NCI-H446 (cell line): Measurements from ENCODE around the gene SCTR.

ENCODE experiments used
- DNase-seq, 2 experiments: peaks; one replicate each; lab custom pipeline; 2025; lab: John Stamatoyannopoulos, UW

Gene SCTR

DNA sequence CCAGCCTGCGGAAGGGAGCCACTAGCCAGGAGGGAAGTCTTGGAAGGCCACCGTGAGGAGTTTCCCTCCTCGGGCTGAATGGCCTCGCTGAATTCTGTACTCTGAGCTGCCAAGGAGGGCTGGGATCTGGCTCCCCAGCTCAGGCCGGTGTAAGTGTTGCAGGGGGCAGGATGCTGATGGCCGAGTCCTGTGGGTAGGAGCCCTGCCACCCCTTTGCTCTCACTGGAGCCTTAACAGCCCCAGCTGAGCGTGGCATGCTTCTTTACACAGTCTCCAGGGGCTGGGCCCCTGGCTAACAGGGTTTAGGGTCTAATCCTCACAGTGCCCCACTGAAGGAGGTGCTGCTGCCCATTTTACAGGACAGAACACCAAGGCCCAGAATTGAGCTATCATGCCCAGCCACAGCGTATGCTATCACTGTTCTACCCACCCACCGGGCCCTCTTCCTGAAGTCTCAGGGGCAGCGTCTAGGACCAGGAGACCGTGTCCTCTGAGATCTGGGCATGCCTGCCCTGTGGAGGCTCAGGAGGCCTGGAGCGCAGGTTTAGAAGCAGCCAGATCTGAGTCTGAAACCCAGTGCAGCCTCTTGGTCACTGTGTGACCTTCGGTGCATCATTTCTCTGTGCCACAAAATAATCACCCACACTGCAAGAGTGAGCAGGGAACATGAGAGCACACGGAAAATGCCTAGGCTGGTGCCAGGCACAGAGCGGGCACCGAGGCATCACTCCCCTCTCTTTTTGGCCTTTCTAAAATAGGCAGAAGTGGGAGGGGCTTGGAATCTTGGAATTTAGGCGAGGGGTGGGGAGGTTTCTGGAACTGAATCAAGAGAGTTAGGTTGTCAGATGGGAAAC is 49.7 kb downstream of the SCTR start:
- no peak for DNase-seq

DNA sequence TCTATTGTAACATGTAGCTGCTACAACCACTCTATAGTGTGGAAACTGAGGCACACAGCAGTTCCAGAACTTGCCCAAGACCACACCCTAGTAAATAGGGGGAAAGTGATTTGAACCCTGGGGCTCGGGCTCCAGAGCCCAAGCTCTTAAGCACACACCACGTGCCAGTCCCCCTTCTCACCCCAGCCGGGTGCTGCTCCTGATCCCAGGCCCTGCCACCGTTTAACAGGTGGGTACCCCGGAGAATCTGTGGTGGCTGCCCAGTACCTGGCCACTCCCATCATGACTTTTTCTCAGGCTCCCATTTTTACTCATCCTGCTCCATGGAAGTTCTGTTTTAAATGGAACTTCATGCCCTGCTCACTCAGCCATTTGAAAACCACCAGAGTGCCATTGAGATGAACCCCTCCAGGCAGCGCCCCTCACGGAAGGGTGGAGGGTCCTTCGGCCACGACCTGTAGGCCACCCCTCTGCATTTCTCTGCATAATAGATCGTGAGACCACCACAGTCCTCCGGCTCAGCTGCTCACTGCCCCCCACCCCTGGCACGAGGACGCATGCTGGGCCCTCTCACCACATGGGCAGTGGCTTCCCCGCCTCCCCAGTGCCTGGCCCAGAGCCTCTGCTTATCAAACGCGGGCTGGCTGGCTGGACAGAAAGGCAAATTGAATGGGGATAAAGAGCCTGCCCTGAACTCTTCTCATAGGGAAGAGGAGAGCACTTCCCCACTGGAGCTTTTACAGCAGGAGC is 50.5 kb downstream of the SCTR start:
- DNase-seq: no peak

GRCh38 chr2:119472749-119473148 is 51.5 kb downstream of the SCTR start:
- DNase-seq: no peak

- DNase-seq: no peak
Observed at GRCh38 chr2:119469661-119470297, 54.5 kb downstream of the SCTR start.

- no peak for DNase-seq
Observed at GRCh38 chr2:119469131-119469530, 55.2 kb downstream of the SCTR start.

GRCh38 chr2:119468154-119468955 is 55.9 kb downstream of the SCTR start:
- DNase-seq: no peak

DNA sequence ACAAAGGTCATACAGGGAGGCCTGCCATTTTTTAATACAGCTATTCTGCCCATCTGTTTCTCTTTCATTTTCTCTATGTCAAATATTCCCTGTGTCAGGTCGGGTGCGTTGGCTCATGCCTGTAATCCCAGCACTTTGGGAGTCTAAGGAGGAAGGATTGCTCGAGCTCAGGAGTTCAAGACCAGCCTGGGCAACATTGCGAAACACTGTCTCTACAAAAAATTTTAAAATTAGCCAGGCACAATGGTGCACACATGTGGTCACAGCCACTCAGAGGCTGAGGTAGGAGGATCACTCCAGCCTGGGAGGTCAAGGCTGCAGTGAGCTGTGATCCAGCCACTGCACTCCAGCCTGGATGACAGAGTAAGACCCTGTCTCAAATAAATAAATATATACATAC is 57.9 kb downstream of the SCTR start:
- DNase-seq: no peak

DNA sequence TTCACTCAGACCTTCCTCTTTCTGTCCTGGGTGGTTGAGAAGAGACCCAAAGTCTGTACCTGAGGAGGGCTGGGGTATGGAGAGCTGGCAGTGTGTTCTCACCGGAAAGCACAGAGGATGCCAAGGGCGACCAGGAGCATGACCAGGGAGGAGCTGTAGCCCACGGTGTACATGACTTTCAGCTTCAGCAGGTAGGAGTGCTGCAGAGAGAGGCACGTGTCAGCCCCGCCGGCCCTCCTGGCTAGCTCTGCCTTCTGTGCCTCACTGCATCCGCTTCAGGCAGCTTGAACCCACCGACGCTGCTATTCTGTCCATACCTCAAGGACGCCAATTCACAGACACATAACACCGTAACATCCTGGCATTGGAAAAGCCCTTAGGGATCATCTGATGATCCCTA is 58.6 kb downstream of the SCTR start:
- no peak for DNase-seq

DNA sequence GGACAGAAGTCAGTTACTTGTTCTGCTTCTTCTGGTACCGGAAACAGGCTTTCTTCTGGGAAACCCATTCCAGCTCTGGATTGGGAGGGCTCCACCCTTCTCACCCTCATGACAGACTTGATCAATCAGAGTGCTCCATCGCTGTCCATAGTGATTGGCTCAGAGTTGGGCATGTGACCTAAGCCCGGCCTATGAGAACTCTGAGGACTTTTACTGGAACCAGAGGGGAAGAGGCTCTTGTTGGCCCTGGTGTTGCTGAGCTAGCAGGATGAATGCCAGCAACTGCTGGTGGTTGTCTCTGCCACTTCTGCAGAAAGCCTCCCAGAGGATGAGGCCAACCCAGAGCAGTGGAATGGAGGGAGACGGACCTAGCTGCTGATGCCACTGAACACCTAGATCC is 59.3 kb downstream of the SCTR start:
- peak in 1 of 2 experiments; percentile 8 for DNase-seq

DNA sequence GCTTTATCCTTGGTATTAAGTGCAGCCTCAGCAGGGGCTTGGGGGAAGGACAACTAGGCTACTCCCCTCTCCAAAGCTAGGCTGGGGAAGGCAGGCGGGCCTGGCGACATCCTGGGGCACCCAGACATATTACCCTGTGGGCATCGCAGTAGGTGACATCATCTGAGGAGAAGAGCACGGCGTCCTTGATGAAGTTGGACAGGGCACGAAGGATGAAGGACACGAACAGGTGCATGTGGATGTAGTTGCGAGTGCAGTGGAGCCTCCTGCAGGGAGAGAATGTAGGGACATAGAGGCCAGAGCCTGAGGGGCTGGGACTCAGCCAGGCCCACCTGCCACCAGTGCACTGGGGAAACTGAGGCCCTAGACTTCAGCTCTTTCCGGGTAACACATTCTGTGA is 60.3 kb downstream of the SCTR start:
- no peak for DNase-seq

- DNase-seq: no peak
Observed at GRCh38 chr2:119463136-119463535, 61.1 kb downstream of the SCTR start.

DNA sequence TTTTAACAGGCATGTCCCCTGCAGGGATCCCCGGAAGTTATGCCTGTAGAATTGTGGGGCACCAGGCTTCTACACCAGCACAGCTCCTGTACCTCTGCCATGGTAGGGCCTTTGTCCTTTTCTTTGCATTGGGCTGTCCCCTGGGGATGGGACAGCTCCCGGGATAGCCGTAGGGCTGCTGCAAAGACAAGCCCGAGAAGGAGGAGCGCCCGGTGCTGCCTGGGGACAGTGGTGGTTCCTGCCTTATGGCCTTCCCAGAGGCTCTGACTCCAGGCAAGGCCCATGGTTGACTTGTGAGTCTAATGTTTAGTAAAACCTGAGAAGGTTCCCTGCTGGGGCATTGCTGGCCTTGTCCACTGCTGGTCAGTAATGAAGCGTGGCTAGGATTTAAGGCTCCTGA is 61.7 kb downstream of the SCTR start:
- DNase-seq: no peak

GRCh38 chr2:119461811-119462210 is 62.5 kb downstream of the SCTR start:
- no peak for DNase-seq

DNA sequence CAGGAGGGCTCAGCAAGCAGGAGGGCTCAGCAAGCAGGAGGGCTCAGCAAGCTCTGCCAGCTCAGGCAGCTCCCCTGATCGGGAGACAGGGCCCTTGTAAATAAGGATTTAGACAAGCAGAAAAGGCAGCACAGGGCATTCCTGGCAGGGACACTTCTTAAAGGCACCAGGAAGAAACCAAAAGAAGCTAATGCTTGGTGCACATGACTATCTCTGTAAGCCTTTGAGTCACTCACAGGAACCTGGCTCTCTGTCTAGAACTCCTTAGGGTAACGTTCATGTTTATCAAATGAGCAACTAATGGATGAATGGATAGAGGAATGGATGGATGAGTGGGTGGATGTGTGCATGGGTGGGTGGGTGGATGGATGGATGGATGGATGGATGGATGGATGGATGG is 64.2 kb downstream of the SCTR start:
- DNase-seq: no peak

- DNase-seq: no peak
Observed at GRCh38 chr2:119455066-119455718, 69.1 kb downstream of the SCTR start.

- DNase-seq: no peak
Observed at GRCh38 chr2:119453972-119454593, 70.2 kb downstream of the SCTR start.

DNA sequence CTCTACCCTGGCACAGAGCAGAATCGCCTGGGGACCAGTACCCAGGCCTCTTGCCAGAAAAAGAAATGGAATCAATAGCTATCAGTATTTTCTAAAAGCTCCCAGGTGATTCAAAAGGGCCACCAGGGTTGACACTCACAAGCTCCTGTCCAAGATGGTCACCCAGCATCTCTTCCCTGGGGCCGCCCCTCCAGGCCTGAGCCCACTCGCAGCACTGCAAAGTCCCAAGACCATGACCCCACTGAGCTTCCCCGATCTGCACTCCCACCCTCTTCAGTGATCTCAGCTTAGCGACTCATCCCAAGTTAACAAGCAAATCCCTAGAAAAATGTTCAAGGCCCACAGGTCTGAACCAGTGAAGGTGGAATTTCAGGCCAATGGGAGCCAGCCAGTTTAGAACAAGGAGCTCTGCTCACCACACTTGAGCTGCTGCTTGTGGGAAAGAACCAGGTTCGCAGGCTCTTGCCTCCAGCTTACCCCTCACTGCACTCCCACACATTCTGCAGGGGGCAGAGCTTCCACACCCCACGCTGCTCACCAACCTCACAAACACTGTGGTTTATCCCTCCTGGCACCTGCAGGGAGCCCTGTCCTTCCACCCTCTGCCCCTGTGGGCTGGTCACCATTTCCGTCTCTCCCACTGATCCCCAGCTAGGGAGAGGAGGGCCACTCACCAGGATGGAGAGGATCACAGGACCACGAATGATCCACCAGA is 72.8 kb downstream of the SCTR start:
- no peak for DNase-seq

- DNase-seq: no peak
Observed at GRCh38 chr2:119449521-119449920, 74.8 kb downstream of the SCTR start.

- DNase-seq: no peak
Observed at GRCh38 chr2:119448427-119449141, 75.7 kb downstream of the SCTR start.

- DNase-seq: no peak
Observed at GRCh38 chr2:119446037-119446436, 78.2 kb downstream of the SCTR start.
